ENCODE measurements around the gene ZNF445.
"Not testable (repeated sequence)": the region's sequence is repeated elsewhere in the genome, so short reads cannot be mapped to it uniquely, and the experiment has no call there.

The ZNF445 gene

GRCh38 chr3:44414517-44415090, 62.9 kb downstream of the ZNF445 start:
- H3K4me1 ChIP-seq (ENCODE audit: control insufficient read depth, low read depth, low read length) = no peaks in the 10 kb centered on the region
- H3K9me3 ChIP-seq (ENCODE audit: control insufficient read depth, low read depth, low read length) = no peaks in the 10 kb centered on the region
- H3K9ac ChIP-seq (ENCODE audit: low read length) = no peak overlapping the region
- H3K36me3 ChIP-seq (ENCODE audit: control insufficient read depth, low read depth, low read length) = no peaks in the 10 kb centered on the region
- no peak overlapping the region for H3K27ac ChIP-seq (ENCODE audit: low read length)
- H3K27me3 ChIP-seq (ENCODE audit: control insufficient read depth, insufficient read depth, low read length) = no peaks in the 10 kb centered on the region
- no peak overlapping the region for H3K4me3 ChIP-seq (ENCODE audit: low read length)

- no peak overlapping the region for H3K9ac ChIP-seq (ENCODE audit: low read length)
- H3K9me3 ChIP-seq (ENCODE audit: control insufficient read depth, low read depth, low read length) = no peaks in the 10 kb centered on the region
- no peaks in the 10 kb centered on the region for H3K36me3 ChIP-seq (ENCODE audit: control insufficient read depth, low read depth, low read length)
- H3K4me3 ChIP-seq (ENCODE audit: low read length) = no peak overlapping the region
- H3K27ac ChIP-seq (ENCODE audit: low read length) = no peak overlapping the region
- H3K27me3 ChIP-seq (ENCODE audit: control insufficient read depth, insufficient read depth, low read length) = no peaks in the 10 kb centered on the region
- no peaks in the 10 kb centered on the region for H3K4me1 ChIP-seq (ENCODE audit: control insufficient read depth, low read depth, low read length)
These were observed 65.1 kb downstream of the ZNF445 start for GRCh38 chr3:44412365-44412764.

GRCh38 chr3:44411031-44411645, 66.3 kb downstream of the ZNF445 start:
- H3K9ac ChIP-seq (ENCODE audit: low read length) = no peak overlapping the region
- no peak overlapping the region for H3K4me3 ChIP-seq (ENCODE audit: low read length)
- H3K36me3 ChIP-seq (ENCODE audit: control insufficient read depth, low read depth, low read length) = no peaks in the 10 kb centered on the region
- no peaks in the 10 kb centered on the region for H3K9me3 ChIP-seq (ENCODE audit: control insufficient read depth, low read depth, low read length)
- H3K4me1 ChIP-seq (ENCODE audit: control insufficient read depth, low read depth, low read length) = no peaks in the 10 kb centered on the region
- H3K27ac ChIP-seq (ENCODE audit: low read length) = no peak overlapping the region
- H3K27me3 ChIP-seq (ENCODE audit: control insufficient read depth, insufficient read depth, low read length) = no peaks in the 10 kb centered on the region

- Histone ChIP-seq H3K4me1 (ENCODE audit: control insufficient read depth, low read depth, low read length) (no peaks in the 10 kb centered on the region), H3K27ac (ENCODE audit: low read length) (no peak overlapping the region), H3K4me3 (ENCODE audit: low read length) (no peak overlapping the region), H3K36me3 (ENCODE audit: control insufficient read depth, low read depth, low read length) (no peaks in the 10 kb centered on the region), H3K9ac (ENCODE audit: low read length) (no peak overlapping the region), H3K27me3 (ENCODE audit: control insufficient read depth, insufficient read depth, low read length) (no peaks in the 10 kb centered on the region), H3K9me3 (ENCODE audit: control insufficient read depth, low read depth, low read length) (no peaks in the 10 kb centered on the region)
These were observed 67.6 kb downstream of the ZNF445 start for GRCh38 chr3:44409640-44410410.

- H3K27ac ChIP-seq (ENCODE audit: low read length) = no peak overlapping the region
These were observed 74.9 kb downstream of the ZNF445 start for GRCh38 chr3:44402548-44402947.

GRCh38 chr3:44400771-44401170, 76.7 kb downstream of the ZNF445 start:
- H3K36me3 ChIP-seq (ENCODE audit: control insufficient read depth, low read depth, low read length) = no peaks in the 10 kb centered on the region
- no peak overlapping the region for H3K27ac ChIP-seq (ENCODE audit: low read length)
- no peak overlapping the region for H3K9ac ChIP-seq (ENCODE audit: low read length)
- no peak overlapping the region for H3K4me3 ChIP-seq (ENCODE audit: low read length)
- H3K27me3 ChIP-seq (ENCODE audit: control insufficient read depth, insufficient read depth, low read length) = no peaks in the 10 kb centered on the region
- no peaks in the 10 kb centered on the region for H3K4me1 ChIP-seq (ENCODE audit: control insufficient read depth, low read depth, low read length)
- H3K9me3 ChIP-seq (ENCODE audit: control insufficient read depth, low read depth, low read length) = no peaks in the 10 kb centered on the region

More at GRCh38 chr3:44402548-44402947, 74.9 kb downstream of the ZNF445 start:
- no peaks in the 10 kb centered on the region for H3K36me3 ChIP-seq (ENCODE audit: control insufficient read depth, low read depth, low read length)
- H3K4me3 ChIP-seq (ENCODE audit: low read length) = no peak overlapping the region
- H3K4me1 ChIP-seq (ENCODE audit: control insufficient read depth, low read depth, low read length) = no peaks in the 10 kb centered on the region
- no peaks in the 10 kb centered on the region for H3K27me3 ChIP-seq (ENCODE audit: control insufficient read depth, insufficient read depth, low read length)
- no peaks in the 10 kb centered on the region for H3K9me3 ChIP-seq (ENCODE audit: control insufficient read depth, low read depth, low read length)
- H3K9ac ChIP-seq (ENCODE audit: low read length) = no peak overlapping the region

GRCh38 chr3:44398853-44399252, 78.6 kb downstream of the ZNF445 start:
- H3K36me3 ChIP-seq (ENCODE audit: control insufficient read depth, low read depth, low read length) = no peaks in the 10 kb centered on the region
- no peaks in the 10 kb centered on the region for H3K9me3 ChIP-seq (ENCODE audit: control insufficient read depth, low read depth, low read length)

GRCh38 chr3:44398271-44398670, 79.2 kb downstream of the ZNF445 start:
- not testable (repeated sequence) for H3K9ac ChIP-seq (ENCODE audit: low read length); H3K4me3 ChIP-seq (ENCODE audit: low read length); H3K9me3 ChIP-seq (ENCODE audit: control insufficient read depth, low read depth, low read length); H3K27me3 ChIP-seq (ENCODE audit: control insufficient read depth, insufficient read depth, low read length); H3K27ac ChIP-seq (ENCODE audit: low read length); H3K36me3 ChIP-seq (ENCODE audit: control insufficient read depth, low read depth, low read length); H3K4me1 ChIP-seq (ENCODE audit: control insufficient read depth, low read depth, low read length)

More at GRCh38 chr3:44398853-44399252, 78.6 kb downstream of the ZNF445 start:
- no peak overlapping the region for H3K9ac ChIP-seq (ENCODE audit: low read length)
- no peak overlapping the region for H3K27ac ChIP-seq (ENCODE audit: low read length)
- no peak overlapping the region for H3K4me3 ChIP-seq (ENCODE audit: low read length)
- H3K27me3 ChIP-seq (ENCODE audit: control insufficient read depth, insufficient read depth, low read length) = no peaks in the 10 kb centered on the region
- H3K4me1 ChIP-seq (ENCODE audit: control insufficient read depth, low read depth, low read length) = no peaks in the 10 kb centered on the region

- no peaks in the 10 kb centered on the region for H3K9me3 ChIP-seq (ENCODE audit: control insufficient read depth, low read depth, low read length)
- no peak overlapping the region for H3K27ac ChIP-seq (ENCODE audit: low read length)
- H3K4me1 ChIP-seq (ENCODE audit: control insufficient read depth, low read depth, low read length) = no peaks in the 10 kb centered on the region
- no peak overlapping the region for H3K9ac ChIP-seq (ENCODE audit: low read length)
- H3K36me3 ChIP-seq (ENCODE audit: control insufficient read depth, low read depth, low read length) = no peaks in the 10 kb centered on the region
- H3K27me3 ChIP-seq (ENCODE audit: control insufficient read depth, insufficient read depth, low read length) = no peaks in the 10 kb centered on the region
- no peak overlapping the region for H3K4me3 ChIP-seq (ENCODE audit: low read length)
These were observed 81.0 kb downstream of the ZNF445 start for GRCh38 chr3:44396200-44397171.

- no peaks in the 10 kb centered on the region for H3K36me3 ChIP-seq (ENCODE audit: control insufficient read depth, low read depth, low read length)
- H3K4me3 ChIP-seq (ENCODE audit: low read length) = no peak overlapping the region
- no peaks in the 10 kb centered on the region for H3K27me3 ChIP-seq (ENCODE audit: control insufficient read depth, insufficient read depth, low read length)
- no peak overlapping the region for H3K9ac ChIP-seq (ENCODE audit: low read length)
- no peak overlapping the region for H3K27ac ChIP-seq (ENCODE audit: low read length)
- no peaks in the 10 kb centered on the region for H3K9me3 ChIP-seq (ENCODE audit: control insufficient read depth, low read depth, low read length)
- no peaks in the 10 kb centered on the region for H3K4me1 ChIP-seq (ENCODE audit: control insufficient read depth, low read depth, low read length)
These were observed 81.8 kb downstream of the ZNF445 start for GRCh38 chr3:44395714-44396113.

- Histone ChIP-seq H3K4me1 (ENCODE audit: control insufficient read depth, low read depth, low read length) (no peaks in the 10 kb centered on the region), H3K4me3 (ENCODE audit: low read length) (no peak overlapping the region), H3K9ac (ENCODE audit: low read length) (no peak overlapping the region), H3K27me3 (ENCODE audit: control insufficient read depth, insufficient read depth, low read length) (no peaks in the 10 kb centered on the region), H3K27ac (ENCODE audit: low read length) (no peak overlapping the region), H3K36me3 (ENCODE audit: control insufficient read depth, low read depth, low read length) (no peaks in the 10 kb centered on the region), H3K9me3 (ENCODE audit: control insufficient read depth, low read depth, low read length) (no peaks in the 10 kb centered on the region)
These were observed 85.0 kb downstream of the ZNF445 start for GRCh38 chr3:44392489-44392888.
